Activated naive CD4-positive, alpha-beta T cell treated with anti-CD3 and anti-CD28 coated beads for 36 hours (primary cell): ENCODE measurements around the gene FMN1. TPM values are rescaled to one million over a fixed set of nuclear protein-coding genes. Genes with fewer than 3 reads are reported as not detected.

Experiments used
- CTCF ChIA-PET: fragments of 350-600 bp; sonication (Branson Sonifier 250); formaldehyde crosslinking; loops from one replicate; lab custom pipeline; 2021; ENCODE audit warnings: antibody characterized with exemption; lab: Charles Lee
- DNase-seq: peaks from one replicate; pipeline ENCODE4 v3.0.0-alpha.2; 2020
- H3K27ac Mint-ChIP-seq: one replicate; pipeline ENCODE4 v1.8.0; 2021; ENCODE audit warnings: mild to moderate bottlenecking, mixed read lengths
- H3K27me3 Mint-ChIP-seq: one replicate; pipeline ENCODE4 v1.8.0; 2021; ENCODE audit warnings: low read depth, mixed read lengths
- H3K36me3 Mint-ChIP-seq: one replicate; pipeline ENCODE4 v1.8.0; 2021; ENCODE audit warnings: low read depth, mixed read lengths
- H3K4me1 Mint-ChIP-seq: one replicate; pipeline ENCODE4 v1.8.0; 2021; ENCODE audit warnings: low read depth, mixed read lengths
- H3K4me3 Mint-ChIP-seq: one replicate; pipeline ENCODE4 v1.8.0; 2021; ENCODE audit warnings: mild to moderate bottlenecking, moderate library complexity, mixed read lengths
- H3K9me3 Mint-ChIP-seq: one replicate; pipeline ENCODE4 v1.8.0; 2021; ENCODE audit warnings: mixed read lengths
- intact Hi-C: fragments of 100-400 bp; cut with micrococcal nuclease; formaldehyde crosslinking; loops from one replicate; pipeline ENCODE4 v1.15.1; 2023
- total RNA-seq, 2 experiments: library from RNA; stranded (reverse); gene quantifications; one replicate each; pipeline ENCODE4 v1.2.3, GENCODE V29; 2021

The FMN1 gene
- total RNA-seq, 2 experiments from 2014 or later, result 0.02 to 0.12 TPM

- intact Hi-C loops, result no loop called here
- no peaks in the 10 kb centered on the region for H3K36me3 Mint-ChIP-seq
- H3K4me1 Mint-ChIP-seq, result peaks cover 14% of the 10 kb centered on the region
- peaks cover 56% of the 10 kb centered on the region for H3K27me3 Mint-ChIP-seq
- no peak overlapping the region for H3K27ac Mint-ChIP-seq
- no peak for DNase-seq
- H3K4me3 Mint-ChIP-seq, result no peak overlapping the region
- H3K9me3 Mint-ChIP-seq, result no peaks in the 10 kb centered on the region
- CTCF ChIA-PET, result no interaction called here
Observed at GRCh38 chr15:32716216-32716914, 478.1 kb downstream of the FMN1 start.

Other genes starting within 250 kb of the FMN1 start
- not detected for gene RYR3, start 116.3 kb upstream of the FMN1 start, total RNA-seq